Astrocyte of the cerebellum (primary cell): ENCODE data around the gene GAR1.

Experiments used
- DNase-seq: peaks from one replicate; pipeline ENCODE4 v3.0.0-alpha.2; 2011; ENCODE audit warnings: low read depth
- H3K4me3 ChIP-seq: 2 replicates; pipeline ENCODE4 v1.5.1; 2011; ENCODE audit warnings: mild to moderate bottlenecking, low read depth, low read length, moderate library complexity
- CTCF ChIP-seq: IDR thresholded peaks from 2 replicates; pipeline ENCODE4 v1.5.1; 2012; ENCODE audit warnings: low read length, low read depth, moderate library complexity, mild to moderate bottlenecking; ENCODE audit errors: missing control alignments
- in situ Hi-C: cut with HindIII; loops from 2 replicates; pipeline ENCODE4 v1.10.0; 2017; ENCODE audit warnings: low sequenced_read_pairs

The GAR1 gene

GRCh38 chr4:109816894-109817293 is 1.3 kb downstream of the GAR1 start:
- in situ Hi-C loops, result no loop called here
- no peak for DNase-seq
- H3K4me3 ChIP-seq, result peak overlapping the region; percentile 95
- TF ChIP-seq CTCF, result no peak

GRCh38 chr4:109818268-109818667 is 2.7 kb downstream of the GAR1 start:
- in situ Hi-C loops, result no loop called here
- no peak overlapping the region for H3K4me3 ChIP-seq
- DNase-seq, result no peak
- no peak for TF ChIP-seq CTCF

GRCh38 chr4:109820563-109820962 is 5.0 kb downstream of the GAR1 start:
- in situ Hi-C loops, result no loop called here
- no peak overlapping the region for H3K4me3 ChIP-seq
- DNase-seq, result peak; percentile 35
- TF ChIP-seq CTCF, result no peak

- TF ChIP-seq CTCF, result no peak
- DNase-seq, result no peak
- H3K4me3 ChIP-seq, result no peak overlapping the region
- in situ Hi-C loops, result no loop called here
Observed at GRCh38 chr4:109821185-109821584, 5.6 kb downstream of the GAR1 start.

GRCh38 chr4:109826719-109827118 is 11.2 kb downstream of the GAR1 start:
- H3K4me3 ChIP-seq, result no peak overlapping the region
- no peak for DNase-seq
- in situ Hi-C loops, result no loop called here

GRCh38 chr4:109827672-109828071 is 12.1 kb downstream of the GAR1 start, which contains the start of gene RRH:
Gene RRH, plus strand, starts transcription at chr4:109827972. Its CDS starts 56 bp downstream, at chr4:109828028.
- DNase-seq, result no peak
- no peak for TF ChIP-seq CTCF
- no peak within 1 kb of the TSS for H3K4me3 ChIP-seq
- in situ Hi-C loops, result no loop called here

More at GRCh38 chr4:109826719-109827118, 11.2 kb downstream of the GAR1 start:
- TF ChIP-seq CTCF, result peak; percentile 30

GRCh38 chr4:109833756-109834155 is 18.2 kb downstream of the GAR1 start:
- TF ChIP-seq CTCF, result no peak
- in situ Hi-C loops, result no loop called here
- no peak for DNase-seq
- no peak overlapping the region for H3K4me3 ChIP-seq
